Common myeloid progenitor, CD34-positive (primary cell): ENCODE measurements around the gene POLR1H.

ENCODE experiments used
- CTCF ChIA-PET: fragments of 350-600 bp; sonication (Branson Sonifier 250); formaldehyde crosslinking; loops from one replicate; lab custom pipeline; 2021; ENCODE audit warnings: antibody characterized with exemption; lab: Charles Lee
- POLR2A ChIA-PET: fragments of 350-600 bp; sonication (Branson Sonifier 250); formaldehyde crosslinking; loops from one replicate; lab custom pipeline; 2021; ENCODE audit warnings: antibody characterized with exemption; lab: Charles Lee
- DNase-seq, 3 donors: peaks; one replicate each; pipeline versions ENCODE4 v3.0.0 to v3.0.0-alpha.2; 2013
- H3K27ac ChIP-seq, 2 experiments: 1 replicate in 1 of 2; 2 replicates in 1 of 2; pipeline ENCODE4 v1.7.0; 2013; ENCODE audit warnings: inconsistent platforms in 2 of 2, low read length in 2 of 2, mild to moderate bottlenecking in 2 of 2, low read depth in 1 of 2, moderate library complexity in 1 of 2; ENCODE audit not compliant: severe bottlenecking in 2 of 2, insufficient read depth in 1 of 2, poor library complexity in 1 of 2
- H3K27me3 ChIP-seq, 5 experiments: replicated peaks in 2 of 5; 1 replicate in 3 of 5; 2 replicates in 2 of 5; pipeline versions ENCODE4 v1.6.1 to v1.7.0; 2013; ENCODE audit warnings: low read length in 4 of 5, mild to moderate bottlenecking in 2 of 5, moderate library complexity in 2 of 5, inconsistent platforms in 1 of 5; ENCODE audit not compliant: insufficient read depth in 5 of 5, control insufficient read depth in 4 of 5
- H3K36me3 ChIP-seq, 4 experiments: 1 replicate in 2 of 4; 2 replicates in 2 of 4; pipeline versions ENCODE4 v1.6.1 to v1.7.0; 2013; ENCODE audit warnings: low read length in 3 of 4, control low read depth in 1 of 4, mild to moderate bottlenecking in 1 of 4; ENCODE audit not compliant: control insufficient read depth in 4 of 4, insufficient read depth in 4 of 4
- H3K4me1 ChIP-seq, 4 experiments: 1 replicate in 3 of 4; 2 replicates in 1 of 4; pipeline versions ENCODE4 v1.6.1 to v1.7.1; 2013; ENCODE audit warnings: low read length in 3 of 4, mild to moderate bottlenecking in 3 of 4, control low read depth in 1 of 4, inconsistent platforms in 1 of 4, moderate library complexity in 1 of 4; ENCODE audit not compliant: control insufficient read depth in 4 of 4, insufficient read depth in 4 of 4; ENCODE audit errors: control extremely low read depth in 1 of 4
- H3K4me3 ChIP-seq, 7 experiments: 1 replicate in 4 of 7; 2 replicates in 3 of 7; pipeline versions ENCODE4 v1.5.1 to v1.7.0; 2013; ENCODE audit warnings: mild to moderate bottlenecking in 7 of 7, low read length in 6 of 7, moderate library complexity in 6 of 7, inconsistent platforms in 2 of 7, low read depth in 2 of 7, control low read depth in 1 of 7; ENCODE audit not compliant: insufficient read depth in 4 of 7, control insufficient read depth in 1 of 7; ENCODE audit errors: extremely low read depth in 1 of 7
- H3K9me3 ChIP-seq, 5 experiments: 1 replicate in 4 of 5; 2 replicates in 1 of 5; pipeline versions ENCODE4 v1.6.1 to v1.7.1; 2013; ENCODE audit warnings: low read length in 4 of 5, mild to moderate bottlenecking in 2 of 5, inconsistent platforms in 1 of 5, low read depth in 1 of 5, moderate library complexity in 1 of 5; ENCODE audit not compliant: control insufficient read depth in 4 of 5, insufficient read depth in 2 of 5; ENCODE audit errors: control extremely low read depth in 1 of 5
- WGBS: methylation state at CpG from one replicate; pipeline ENCODE4 v1.1.5; 2013; ENCODE audit not compliant: insufficient coverage; 5-methylcytosine and 5-hydroxymethylcytosine counted together

The POLR1H gene

DNA sequence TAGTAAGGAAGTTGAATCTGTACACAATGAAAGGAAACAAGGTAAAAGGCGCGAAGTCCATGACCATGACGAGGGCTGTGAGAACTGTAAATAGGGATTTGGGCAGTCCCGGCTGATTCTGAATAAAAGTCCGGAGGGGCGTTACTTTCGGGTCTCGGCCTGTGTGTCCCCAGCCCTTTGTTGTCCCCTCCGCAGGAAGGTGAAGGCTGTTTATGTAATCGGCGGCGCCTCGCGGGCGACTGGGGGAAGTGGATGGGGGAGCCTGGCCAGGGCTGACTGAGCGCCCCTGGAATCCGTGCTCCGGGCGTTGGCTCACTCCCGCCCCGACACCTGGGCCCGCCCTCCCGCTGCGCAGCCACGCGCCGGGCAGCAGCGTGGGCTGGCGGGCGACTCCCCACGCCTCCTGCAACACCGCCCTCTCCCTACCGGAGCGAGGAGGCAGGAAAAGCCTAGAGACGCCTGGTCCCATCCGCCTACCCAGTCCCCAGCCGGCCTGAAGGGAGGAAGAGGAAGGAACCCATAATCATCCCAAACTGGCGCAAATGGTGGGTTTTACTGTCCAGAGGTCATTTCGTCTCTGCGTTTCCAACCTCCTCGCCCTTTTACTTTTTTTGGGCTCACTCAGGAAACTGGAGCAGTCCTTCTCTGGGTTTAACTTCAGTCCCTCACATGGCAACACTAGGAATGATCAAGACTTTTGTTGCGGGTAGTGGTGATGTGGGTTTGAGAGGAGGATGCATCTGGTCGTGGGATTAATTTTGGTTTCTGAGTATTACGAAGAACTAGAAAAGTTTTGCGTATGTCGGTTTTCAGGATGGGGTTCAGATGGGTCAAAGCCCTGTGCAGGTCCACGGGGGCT, 39.7 kb downstream of the POLR1H start:
- WGBS: under 1% methylated on average over 38 of the region's 47 CpGs
- POLR2A ChIA-PET: no interaction called here
- Histone ChIP-seq H3K36me3 (no peaks in the 10 kb centered on the region), H3K27ac (no peak overlapping the region), H3K9me3 (no peaks in the 10 kb centered on the region), H3K27me3 (peaks cover 4 to 76% (median 47%) of the 10 kb centered on the region in 5 experiments), H3K4me3 (peak overlapping the region in 6 of 7 experiments; percentile 15 to 69 (median 44)), H3K4me1 (peaks cover 9 to 36% (median 35%) of the 10 kb centered on the region in 4 experiments)
- CTCF ChIA-PET: interaction anchor here (1.2 to 5.6 kb wide), 5 partner anchors 23 to 70 kb away, joined by 3 to 58 read pairs (median 18); no protein-coding TSS in a partner anchor
- DNase-seq: peak; percentile 68 to 91 (median 85)

GRCh38 chr6:30101444-30102413, 40.7 kb downstream of the POLR1H start:
- Histone ChIP-seq H3K4me3 (peak overlapping the region; percentile 33 to 69 (median 41)), H3K27me3 (peaks cover 4 to 82% (median 47%) of the 10 kb centered on the region in 5 experiments), H3K36me3 (no peaks in the 10 kb centered on the region), H3K4me1 (peaks cover 9 to 36% (median 35%) of the 10 kb centered on the region in 4 experiments), H3K27ac (no peak overlapping the region), H3K9me3 (no peaks in the 10 kb centered on the region)
- WGBS: 3% methylated on average over 32 of the region's 51 CpGs
- ChIA-PET CTCF (interaction anchor here (1.0 to 5.6 kb wide), 9 partner anchors 8 to 90 kb away, joined by 3 to 58 read pairs (median 16); partner anchors contain the start of gene TRIM31), POLR2A (no interaction called here)
- peak in 2 of 3 donors; percentile 20 to 36 for DNase-seq

DNA sequence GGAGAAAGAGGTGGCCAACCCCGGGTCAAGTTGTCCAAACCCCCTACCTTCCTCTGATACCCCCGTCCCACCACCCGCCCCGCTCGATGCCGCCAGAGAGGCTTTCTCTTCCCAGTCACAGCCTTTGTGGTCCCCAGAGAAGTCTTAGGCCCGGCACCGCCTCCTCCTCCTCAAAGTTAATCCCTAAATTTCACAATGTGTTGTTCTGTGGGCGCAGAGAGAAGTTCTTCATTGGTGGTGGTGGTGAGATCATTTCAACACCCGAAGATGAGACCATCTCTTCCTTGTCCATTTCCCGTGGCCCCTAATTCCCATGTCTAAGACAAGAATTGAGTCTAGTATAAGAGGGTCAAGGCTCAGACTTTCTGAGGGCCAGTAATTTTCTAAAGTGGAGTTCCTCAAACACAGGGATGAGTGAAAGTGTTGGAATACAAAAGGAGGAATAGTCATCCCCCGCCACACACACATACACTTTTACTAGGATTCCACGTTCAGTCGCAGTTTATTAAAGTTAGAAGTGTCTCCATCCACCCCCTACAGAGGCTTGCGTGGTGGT, 41.4 kb downstream of the POLR1H start:
- peak overlapping the region; percentile 23 to 69 (median 41) for H3K4me3 ChIP-seq
- H3K36me3 ChIP-seq: no peaks in the 10 kb centered on the region
- CTCF ChIA-PET: interaction anchor here (0.6 to 5.6 kb wide), 21 partner anchors 9 to 118 kb away, joined by 3 to 108 read pairs (median 5); partner anchors contain the start of genes RNF39, TRIM31 and TRIM40
- peaks cover 4 to 77% (median 45%) of the 10 kb centered on the region in 5 experiments for H3K27me3 ChIP-seq
- H3K4me1 ChIP-seq: peaks cover 9 to 36% (median 35%) of the 10 kb centered on the region in 4 experiments
- POLR2A ChIA-PET: no interaction called here
- H3K27ac ChIP-seq: no peak overlapping the region
- 8% methylated on average over 4 of the region's 15 CpGs for WGBS
- H3K9me3 ChIP-seq: no peaks in the 10 kb centered on the region
- peak in 1 of 3 donors; percentile 8 for DNase-seq

DNA sequence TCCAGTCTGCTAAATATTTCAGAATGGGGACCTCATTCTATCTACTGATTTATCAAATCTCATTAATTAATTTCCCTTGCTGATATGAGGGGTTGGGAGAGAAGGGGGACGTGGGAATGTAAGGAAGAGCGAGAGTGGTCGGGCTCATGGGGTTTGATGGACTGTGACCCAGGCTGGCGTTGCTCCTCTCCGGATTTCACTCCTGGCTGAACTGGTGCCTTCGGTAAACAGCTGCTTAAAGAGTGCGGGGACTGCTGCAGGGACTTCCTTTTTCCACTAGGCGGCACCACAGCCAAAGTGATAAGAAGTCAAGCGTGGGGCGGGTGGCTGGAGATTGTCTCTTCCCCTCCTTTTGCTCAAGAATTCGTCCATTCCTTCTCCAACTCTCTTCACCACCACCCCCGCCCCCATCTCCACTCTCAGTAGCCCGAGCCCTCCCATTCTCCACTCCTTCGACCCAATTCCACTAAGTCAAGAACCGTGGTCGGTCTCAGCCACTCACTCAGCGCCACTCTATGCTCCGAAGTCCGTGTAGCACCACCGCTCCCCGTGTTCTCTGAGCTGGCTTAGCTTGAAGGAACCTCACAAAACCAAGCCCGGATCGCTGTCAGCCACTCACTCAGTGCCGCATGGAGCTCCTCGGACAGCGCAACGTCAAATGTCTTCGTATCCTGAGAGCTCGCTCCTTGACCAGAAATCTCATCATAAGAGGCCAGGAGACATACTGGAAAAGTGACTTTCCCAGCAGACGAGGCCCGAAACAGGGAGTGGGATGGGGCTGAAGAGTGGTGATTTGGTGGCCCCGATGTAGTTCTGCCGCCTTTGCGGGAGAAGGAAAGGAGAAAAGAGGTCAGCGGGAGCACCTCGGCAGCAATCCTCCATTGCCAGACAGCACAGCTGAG, 42.2 kb downstream of the POLR1H start:
- WGBS: 1% methylated on average over 33 of the region's 36 CpGs
- no peaks in the 10 kb centered on the region for H3K9me3 ChIP-seq
- no peaks in the 10 kb centered on the region for H3K36me3 ChIP-seq
- POLR2A ChIA-PET: no interaction called here
- CTCF ChIA-PET: interaction anchor here (0.6 to 5.6 kb wide), 26 partner anchors 10 to 117 kb away, joined by 3 to 108 read pairs (median 4); partner anchors contain the start of genes RNF39, TRIM15, TRIM31 and TRIM40
- H3K27ac ChIP-seq: no peak overlapping the region
- H3K4me3 ChIP-seq: peak overlapping the region; percentile 0 to 72 (median 47)
- peak; percentile 86 to 92 (median 91) for DNase-seq
- peaks cover 9 to 36% (median 35%) of the 10 kb centered on the region in 4 experiments for H3K4me1 ChIP-seq
- peaks cover 4 to 76% (median 45%) of the 10 kb centered on the region in 5 experiments for H3K27me3 ChIP-seq

GRCh38 chr6:30103872-30104179, 42.8 kb downstream of the POLR1H start:
- no peak overlapping the region for H3K27ac ChIP-seq
- H3K4me1 ChIP-seq: peaks cover 9 to 36% (median 35%) of the 10 kb centered on the region in 4 experiments
- DNase-seq: no peak
- peak overlapping the region in 3 of 7 experiments; percentile 47 to 72 (median 63) for H3K4me3 ChIP-seq
- CTCF ChIA-PET: interaction anchor here (0.7 to 5.6 kb wide), 23 partner anchors 9 to 117 kb away, joined by 3 to 108 read pairs (median 5); partner anchors contain the start of genes RNF39, TRIM15, TRIM31 and TRIM40
- WGBS: 80% methylated on average over 1 of the region's 3 CpGs
- POLR2A ChIA-PET: no interaction called here
- no peaks in the 10 kb centered on the region for H3K9me3 ChIP-seq
- H3K36me3 ChIP-seq: no peaks in the 10 kb centered on the region
- H3K27me3 ChIP-seq: peaks cover 4 to 72% (median 41%) of the 10 kb centered on the region in 5 experiments
